Neural progenitor cell (in vitro differentiated cells): Measurements from ENCODE around the gene RPTOR. TPM values are rescaled to one million over a fixed set of nuclear protein-coding genes. Genes with fewer than 3 reads are reported as not detected.
A peak's percentile ranks its signal among the peaks of the same experiment; 100 is the strongest.

Source experiments
- DNase-seq: peaks from one replicate; pipeline ENCODE4 v3.0.0-alpha.2; 2016; ENCODE audit warnings: low spot score
- H2AFZ ChIP-seq: fragments of 200-600 bp; sonication (generic); replicated peaks from 2 replicates; pipeline ENCODE4 v1.6.1; 2016; ENCODE audit warnings: antibody characterized with exemption
- H3F3A ChIP-seq: fragments of 200-600 bp; sonication (generic); 2 replicates; pipeline ENCODE4 v1.6.1; 2016; ENCODE audit warnings: antibody characterized with exemption, low read depth
- H3K27ac ChIP-seq: fragments of 200-600 bp; sonication (generic); 2 replicates; pipeline ENCODE4 v1.5.1; 2016; ENCODE audit warnings: mild to moderate bottlenecking
- H3K27me3 ChIP-seq: fragments of 200-600 bp; sonication (generic); 2 replicates; pipeline ENCODE4 v1.6.1; 2016; ENCODE audit warnings: mild to moderate bottlenecking, moderate library complexity
- H3K36me3 ChIP-seq: fragments of 200-600 bp; sonication (generic); 2 replicates; pipeline ENCODE4 v1.5.1; 2016
- H3K4me1 ChIP-seq: fragments of 200-600 bp; sonication (generic); 2 replicates; pipeline ENCODE4 v1.6.1; 2016; ENCODE audit warnings: mixed run types
- H3K4me2 ChIP-seq: fragments of 200-600 bp; sonication (generic); 2 replicates; pipeline ENCODE4 v1.6.1; 2016
- H3K4me3 ChIP-seq: fragments of 200-600 bp; sonication (generic); 2 replicates; pipeline ENCODE4 v1.5.1; 2016
- H3K79me2 ChIP-seq: fragments of 200-600 bp; sonication (generic); 2 replicates; pipeline ENCODE4 v1.6.1; 2016; ENCODE audit warnings: low read depth
- H3K9ac ChIP-seq: fragments of 200-600 bp; sonication (generic); 2 replicates; pipeline ENCODE4 v1.6.1; 2016
- H3K9me3 ChIP-seq: fragments of 200-600 bp; sonication (generic); 2 replicates; pipeline ENCODE4 v1.5.1; 2016; ENCODE audit warnings: low read depth
- H4K20me1 ChIP-seq: fragments of 200-600 bp; sonication (generic); 2 replicates; pipeline ENCODE4 v1.6.1; 2016; ENCODE audit warnings: low read depth
- H3K27ac Mint-ChIP-seq: 3 replicates; pipeline ENCODE4 v1.8.0; 2021; ENCODE audit warnings: mixed read lengths
- H3K27me3 Mint-ChIP-seq: 2 replicates; pipeline ENCODE4 v1.8.0; 2022; ENCODE audit warnings: low read depth, mild to moderate bottlenecking, inconsistent platforms, moderate library complexity, mixed read lengths; ENCODE audit not compliant: insufficient read depth
- H3K36me3 Mint-ChIP-seq: 3 replicates; pipeline ENCODE4 v1.8.0; 2021; ENCODE audit warnings: mixed read lengths
- H3K4me1 Mint-ChIP-seq: 3 replicates; pipeline ENCODE4 v1.8.0; 2021; ENCODE audit warnings: mixed read lengths
- H3K4me3 Mint-ChIP-seq: 3 replicates; pipeline ENCODE4 v1.8.0; 2021; ENCODE audit warnings: mild to moderate bottlenecking, moderate library complexity, mixed read lengths
- H3K9me3 Mint-ChIP-seq: 3 replicates; pipeline ENCODE4 v1.8.0; 2020; ENCODE audit warnings: mixed read lengths
- CTCF ChIP-seq: fragments of 200-600 bp; sonication (generic); IDR thresholded peaks from 2 replicates; pipeline ENCODE4 v1.5.1; 2017; ENCODE audit warnings: antibody characterized with exemption, mild to moderate bottlenecking
- EZH2 ChIP-seq: fragments of 200-600 bp; sonication (generic); IDR thresholded peaks from 2 replicates; pipeline ENCODE4 v1.6.1; 2017; ENCODE audit warnings: antibody characterized with exemption, mild to moderate bottlenecking, moderate library complexity
- EZH2phosphoT487 ChIP-seq: fragments of 200-600 bp; sonication (generic); IDR thresholded peaks from 2 replicates; pipeline ENCODE4 v1.6.1; 2017; ENCODE audit warnings: antibody characterized with exemption
- total RNA-seq: library from RNA; depleted of rRNA; stranded (reverse); fragments of >200 nt; gene quantifications from 2 replicates; pipeline ENCODE4 v1.2.3, GENCODE V29; 2015; ENCODE audit warnings: low replicate concordance

RPTOR gene
- total RNA-seq, 1 donor from 2014 or later: 7.4 TPM

- H3K27ac Mint-ChIP-seq: peak overlapping the region; percentile 92
- peaks cover 9% of the 10 kb centered on the region for H3K27me3 Mint-ChIP-seq
- peaks cover 20% of the 10 kb centered on the region for H3K4me1 ChIP-seq
Observed at GRCh38 chr17:80832888-80833583, 288.4 kb downstream of the RPTOR start.

GRCh38 chr17:80833952-80834892 lies 289.6 kb downstream of the RPTOR start:
- TF ChIP-seq EZH2phosphoT487: no peak
- no peak for TF ChIP-seq EZH2
- TF ChIP-seq CTCF: no peak
- peaks cover 4% of the 10 kb centered on the region for H3K9me3 Mint-ChIP-seq
- no peak for DNase-seq
- peak overlapping the region; percentile 1 for H3K27ac Mint-ChIP-seq
- Histone ChIP-seq H3K27me3 (peaks cover under 1% of the 10 kb centered on the region), H3K4me3 (no peak overlapping the region), H3F3A (no peaks in the 10 kb centered on the region), H3K9me3 (no peaks in the 10 kb centered on the region), H3K27ac (no peak overlapping the region), H4K20me1 (peaks cover 4% of the 10 kb centered on the region), H3K9ac (no peak overlapping the region), H3K4me1 (peaks cover 21% of the 10 kb centered on the region), H2AFZ (no peak overlapping the region), H3K79me2 (no peaks in the 10 kb centered on the region), H3K4me2 (no peak overlapping the region), H3K36me3 (no peaks in the 10 kb centered on the region)
- peaks cover 6% of the 10 kb centered on the region for H3K36me3 Mint-ChIP-seq
- peak overlapping the region; percentile 77 for H3K4me3 Mint-ChIP-seq
- H3K4me1 Mint-ChIP-seq: peaks cover 41% of the 10 kb centered on the region
- H3K27me3 Mint-ChIP-seq: peaks cover 9% of the 10 kb centered on the region

More at GRCh38 chr17:80832888-80833583, 288.4 kb downstream of the RPTOR start:
- no peak overlapping the region for H3K9ac ChIP-seq
- peaks cover 11% of the 10 kb centered on the region for H4K20me1 ChIP-seq
- H3F3A ChIP-seq: peaks cover 12% of the 10 kb centered on the region
- H3K9me3 ChIP-seq: no peaks in the 10 kb centered on the region
- DNase-seq: peak; percentile 95
- peaks cover 6% of the 10 kb centered on the region for H3K36me3 Mint-ChIP-seq
- TF ChIP-seq CTCF (no peak), EZH2phosphoT487 (no peak), EZH2 (no peak)
- no peaks in the 10 kb centered on the region for H3K79me2 ChIP-seq
- H3K4me2 ChIP-seq: peak overlapping the region; percentile 69
- H3K9me3 Mint-ChIP-seq: peaks cover 4% of the 10 kb centered on the region
- H3K4me1 Mint-ChIP-seq: peaks cover 48% of the 10 kb centered on the region
- peaks cover 5% of the 10 kb centered on the region for H3K27me3 ChIP-seq
- peak overlapping the region; percentile 77 for H3K4me3 Mint-ChIP-seq
- no peaks in the 10 kb centered on the region for H3K36me3 ChIP-seq
- peak overlapping the region; percentile 28 for H3K4me3 ChIP-seq
- no peak overlapping the region for H2AFZ ChIP-seq
- no peak overlapping the region for H3K27ac ChIP-seq

GRCh38 chr17:80834893-80835275 lies 290.2 kb downstream of the RPTOR start:
- peaks cover 3% of the 10 kb centered on the region for H3K36me3 Mint-ChIP-seq
- Histone ChIP-seq H2AFZ (no peak overlapping the region), H3K9me3 (no peaks in the 10 kb centered on the region), H3K79me2 (no peaks in the 10 kb centered on the region), H3K27me3 (no peaks in the 10 kb centered on the region), H3K27ac (no peak overlapping the region), H3K4me1 (peaks cover 21% of the 10 kb centered on the region), H3K4me3 (no peak overlapping the region), H3F3A (no peaks in the 10 kb centered on the region), H4K20me1 (peaks cover 4% of the 10 kb centered on the region), H3K4me2 (no peak overlapping the region), H3K9ac (no peak overlapping the region), H3K36me3 (no peaks in the 10 kb centered on the region)
- peaks cover 4% of the 10 kb centered on the region for H3K9me3 Mint-ChIP-seq
- H3K27me3 Mint-ChIP-seq: peaks cover 9% of the 10 kb centered on the region
- H3K4me1 Mint-ChIP-seq: peaks cover 37% of the 10 kb centered on the region
- H3K27ac Mint-ChIP-seq: peak overlapping the region; percentile 1
- no peak overlapping the region for H3K4me3 Mint-ChIP-seq
- no peak for DNase-seq
- TF ChIP-seq CTCF (no peak), EZH2 (no peak), EZH2phosphoT487 (no peak)
